ENCODE measurements around the gene APPL2.

GRCh38 chr12:105204916-105205315 lies 31.1 kb downstream of the APPL2 start:
- TF ChIP-seq CTCF (IDR thresholded peaks at IDR 0.05), result no peak
- TF ChIP-seq POLR2A (IDR thresholded peaks at IDR 0.05), result peak in 1 of 2 donors; percentile 76
